HG03025 (cell line): ENCODE measurements around the gene PLEKHA6.

ENCODE experiments used
- ATAC-seq: cut with Tn5 transposase; IDR thresholded peaks from one replicate; pipeline ENCODE4 v1.9.1; 2021; ENCODE audit warnings: mild to moderate bottlenecking, moderate library complexity; ENCODE audit not compliant: unreplicated experiment, low FRiP score

Gene PLEKHA6

GRCh38 chr1:204357551-204358490, 1.9 kb downstream of the PLEKHA6 start:
- ATAC-seq, result no peak

GRCh38 chr1:204356997-204357396, 2.7 kb downstream of the PLEKHA6 start:
- no peak for ATAC-seq

- no peak for ATAC-seq
These were observed 3.8 kb downstream of the PLEKHA6 start for GRCh38 chr1:204355913-204356312.

- no peak for ATAC-seq
These were observed 5.2 kb downstream of the PLEKHA6 start for GRCh38 chr1:204354579-204354978.

GRCh38 chr1:204353213-204353910, 6.4 kb downstream of the PLEKHA6 start:
- ATAC-seq, result no peak

- no peak for ATAC-seq
These were observed 8.7 kb downstream of the PLEKHA6 start for GRCh38 chr1:204350857-204351573.

- no peak for ATAC-seq
These were observed 9.4 kb downstream of the PLEKHA6 start for GRCh38 chr1:204350312-204350711.

- no peak for ATAC-seq
These were observed 10.1 kb downstream of the PLEKHA6 start for GRCh38 chr1:204349602-204350001.

GRCh38 chr1:204348722-204349121, 11.0 kb downstream of the PLEKHA6 start:
- ATAC-seq, result no peak

- no peak for ATAC-seq
These were observed 11.5 kb downstream of the PLEKHA6 start for GRCh38 chr1:204348242-204348641.

- ATAC-seq, result no peak
These were observed 13.6 kb downstream of the PLEKHA6 start for GRCh38 chr1:204345941-204346645.

- ATAC-seq, result no peak
These were observed 14.3 kb downstream of the PLEKHA6 start for GRCh38 chr1:204345438-204345841.

GRCh38 chr1:204344665-204345355, 14.9 kb downstream of the PLEKHA6 start:
- ATAC-seq, result no peak

- no peak for ATAC-seq
These were observed 15.9 kb downstream of the PLEKHA6 start for GRCh38 chr1:204343802-204344201.

GRCh38 chr1:204343247-204343646, 16.5 kb downstream of the PLEKHA6 start:
- no peak for ATAC-seq

- ATAC-seq, result no peak
These were observed 17.4 kb downstream of the PLEKHA6 start for GRCh38 chr1:204342310-204342709.

- no peak for ATAC-seq
These were observed 18.3 kb downstream of the PLEKHA6 start for GRCh38 chr1:204341380-204341779.

GRCh38 chr1:204340081-204340889, 19.4 kb downstream of the PLEKHA6 start:
- no peak for ATAC-seq

- no peak for ATAC-seq
These were observed 20.2 kb downstream of the PLEKHA6 start for GRCh38 chr1:204339541-204339940.
